GM19463 (cell line): ENCODE results near the gene CCDC39.

Source experiments
- ATAC-seq: cut with Tn5 transposase; IDR thresholded peaks from one replicate; pipeline ENCODE4 v1.9.1; 2021; ENCODE audit warnings: mild to moderate bottlenecking, moderate library complexity; ENCODE audit not compliant: unreplicated experiment

Gene CCDC39

DNA sequence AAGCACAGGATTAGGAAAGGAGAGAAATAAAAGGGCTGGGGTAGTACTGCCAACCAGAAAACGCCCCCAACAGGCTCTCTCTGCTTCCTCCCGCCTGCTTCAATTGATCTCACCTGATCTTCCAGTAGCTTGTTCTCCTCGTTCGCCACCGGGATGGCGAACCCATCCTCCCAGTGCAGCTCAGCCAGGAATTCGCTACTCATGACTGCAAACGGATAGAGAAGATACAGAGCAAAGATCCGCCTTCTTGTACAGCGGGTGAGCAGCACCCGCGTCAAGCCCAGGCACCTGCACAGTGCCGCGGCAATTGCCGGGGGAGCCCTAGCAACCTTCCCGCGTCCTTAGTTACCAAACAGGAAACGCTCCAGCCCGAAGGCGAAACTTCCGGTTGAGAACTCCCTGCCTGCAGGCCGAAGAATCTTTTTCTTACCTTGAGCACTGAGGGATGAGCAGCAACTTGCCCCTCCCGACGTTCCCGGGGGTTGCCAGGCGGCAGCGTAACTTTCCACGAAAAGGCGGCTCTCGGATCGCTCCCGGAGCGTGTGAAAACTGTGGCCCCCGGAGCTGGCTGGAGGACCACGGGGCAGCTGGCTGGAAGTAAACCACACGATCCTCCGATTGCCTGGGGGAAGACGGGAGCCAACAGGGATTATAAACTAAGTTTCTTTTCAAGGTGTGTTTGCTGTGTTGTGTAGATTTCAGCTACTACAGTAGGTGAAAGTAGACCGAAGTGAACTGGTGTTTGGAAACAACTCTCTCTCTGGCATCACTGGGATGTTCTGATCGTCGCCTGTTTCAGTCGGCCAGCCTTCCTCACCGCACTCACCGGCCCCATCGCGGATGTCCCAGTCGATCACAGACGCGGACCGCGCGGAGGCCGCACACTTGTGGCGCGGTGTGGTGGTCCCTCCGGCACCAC is at the start of gene CCDC39:
Gene CCDC39 (minus strand): TSS at position 312 of the 919 bp plus-strand sequence. CDS start 109 bp downstream, at position 203.
- ATAC-seq = peak; percentile 93

GRCh38 chr3:180720012-180720411 is 40.7 kb upstream of the CCDC39 start:
- ATAC-seq = no peak

DNA sequence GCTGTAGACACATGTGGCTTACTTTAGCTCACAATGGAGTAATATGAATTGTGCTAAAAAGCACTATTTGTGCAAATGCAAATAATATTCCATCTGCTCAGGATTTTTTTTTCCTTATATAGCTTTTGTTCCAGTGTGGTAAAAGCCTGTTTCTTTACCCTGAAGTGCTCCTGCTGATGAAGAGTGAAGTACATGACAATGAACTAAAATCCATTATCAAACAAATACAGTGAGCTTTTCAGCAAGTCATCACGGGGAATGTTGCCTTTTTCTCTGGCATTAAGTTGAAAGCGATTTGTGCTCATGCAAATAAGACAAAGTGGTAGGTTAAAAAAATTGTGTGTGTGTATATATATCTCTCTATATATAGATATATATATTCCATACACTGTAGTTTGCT is 28.6 kb upstream of the CCDC39 start:
- no peak for ATAC-seq

DNA sequence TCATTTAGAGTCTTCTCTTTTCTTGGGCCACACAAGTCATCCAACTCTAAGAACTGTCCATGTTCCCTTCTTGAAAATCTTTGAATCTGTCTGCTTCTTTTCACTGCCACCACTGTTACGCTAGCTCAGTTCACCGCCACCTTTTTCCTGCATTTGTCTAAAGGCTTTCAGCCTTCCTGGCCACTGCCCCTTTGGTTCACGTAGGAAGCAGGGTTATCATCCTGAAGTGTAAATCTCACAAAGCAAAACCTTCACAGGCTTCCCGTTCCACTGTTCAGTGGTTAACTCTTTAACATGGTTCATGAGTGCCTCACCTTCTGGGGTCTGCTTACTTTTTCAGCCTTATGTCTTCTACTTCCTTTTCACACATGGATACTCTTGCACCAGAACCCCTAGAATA is 26.3 kb upstream of the CCDC39 start:
- no peak for ATAC-seq

GRCh38 chr3:180704532-180704931 is 25.2 kb upstream of the CCDC39 start:
- ATAC-seq = no peak

GRCh38 chr3:180700941-180701340 is 21.7 kb upstream of the CCDC39 start:
- ATAC-seq = no peak

- no peak for ATAC-seq
These were observed 19.5 kb upstream of the CCDC39 start for GRCh38 chr3:180698760-180699270.

- ATAC-seq = no peak
These were observed 15.0 kb upstream of the CCDC39 start for GRCh38 chr3:180694321-180694720.

- ATAC-seq = no peak
These were observed 14.4 kb upstream of the CCDC39 start for GRCh38 chr3:180693656-180694055.

DNA sequence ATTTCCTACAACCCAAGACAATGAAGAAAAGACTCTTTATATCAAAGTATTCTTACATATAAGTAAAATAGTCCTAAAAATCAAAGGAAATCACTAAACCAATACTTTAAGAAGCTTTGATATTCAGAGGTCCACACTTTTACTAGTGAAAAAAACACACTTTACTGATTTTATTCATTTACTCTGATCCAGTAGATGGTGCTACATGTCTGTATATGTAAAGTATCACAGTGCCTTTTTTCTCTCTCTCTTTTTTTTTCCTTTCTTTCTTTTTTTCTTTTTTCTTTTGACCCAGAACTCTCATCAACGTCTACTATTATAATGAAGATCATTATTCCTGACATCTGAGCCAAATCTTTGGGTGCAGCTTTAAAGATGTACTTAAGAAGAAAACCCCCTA is 10.8 kb upstream of the CCDC39 start:
- no peak for ATAC-seq

GRCh38 chr3:180684807-180685206 is 5.5 kb upstream of the CCDC39 start:
- ATAC-seq = no peak

- ATAC-seq = no peak
These were observed 4.5 kb upstream of the CCDC39 start for GRCh38 chr3:180683816-180684215.

DNA sequence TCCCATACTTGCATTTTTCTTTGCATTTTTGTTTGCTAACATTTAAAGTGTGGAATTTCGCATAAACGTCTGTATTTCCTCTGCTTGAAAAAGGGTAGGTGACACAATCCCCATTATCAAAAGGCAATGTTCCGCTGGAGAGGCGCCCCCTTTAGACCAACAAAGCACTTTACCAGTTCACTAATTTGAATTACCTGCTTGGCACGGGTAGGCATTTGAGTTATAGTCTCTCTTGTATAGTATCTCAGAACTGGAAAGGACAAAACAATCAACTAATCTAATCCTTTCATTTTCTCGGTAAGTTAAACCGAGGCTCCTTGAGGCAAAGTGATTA is 775 bp upstream of the CCDC39 start:
- peak; percentile 27 for ATAC-seq

- ATAC-seq = no peak
These were observed 1.1 kb downstream of the CCDC39 start for GRCh38 chr3:180678231-180678630.

DNA sequence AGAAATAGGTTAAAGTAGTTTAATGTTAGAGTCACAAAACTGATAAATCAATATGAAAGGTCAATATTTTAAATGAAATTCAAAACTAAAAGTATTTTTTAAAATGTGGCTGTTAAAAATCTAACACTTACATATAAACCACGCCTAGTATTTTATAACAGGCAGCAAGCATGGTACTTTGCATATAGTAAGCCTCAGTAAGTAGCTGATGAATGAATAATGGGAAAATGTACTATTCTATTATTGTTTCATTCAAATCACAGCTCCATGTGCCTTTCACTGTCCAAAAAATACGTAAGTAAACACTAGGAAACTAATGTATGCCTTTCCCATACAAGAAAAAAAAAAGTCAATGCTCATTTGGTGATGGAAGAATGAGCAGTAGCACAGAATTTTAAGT is 17.8 kb downstream of the CCDC39 start:
- ATAC-seq = no peak

DNA sequence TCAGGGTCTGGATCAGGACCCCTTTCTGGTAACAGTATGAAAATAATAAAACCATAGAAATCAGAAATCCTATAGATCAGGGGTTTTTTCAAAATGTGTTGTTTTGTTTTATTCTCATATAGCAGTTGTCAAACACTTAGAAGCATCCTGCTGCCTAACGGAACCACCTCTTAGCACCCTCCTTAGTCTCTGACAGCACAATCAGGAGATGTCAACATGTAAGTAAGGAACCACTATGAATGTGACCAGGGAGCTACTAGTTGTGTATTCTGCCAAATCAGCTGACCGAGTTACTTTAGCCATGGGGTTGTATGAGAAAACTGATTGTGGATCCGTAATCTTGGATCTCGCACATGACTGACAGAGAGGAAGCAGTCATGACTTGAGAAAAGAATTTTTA is 22.2 kb downstream of the CCDC39 start:
- no peak for ATAC-seq

DNA sequence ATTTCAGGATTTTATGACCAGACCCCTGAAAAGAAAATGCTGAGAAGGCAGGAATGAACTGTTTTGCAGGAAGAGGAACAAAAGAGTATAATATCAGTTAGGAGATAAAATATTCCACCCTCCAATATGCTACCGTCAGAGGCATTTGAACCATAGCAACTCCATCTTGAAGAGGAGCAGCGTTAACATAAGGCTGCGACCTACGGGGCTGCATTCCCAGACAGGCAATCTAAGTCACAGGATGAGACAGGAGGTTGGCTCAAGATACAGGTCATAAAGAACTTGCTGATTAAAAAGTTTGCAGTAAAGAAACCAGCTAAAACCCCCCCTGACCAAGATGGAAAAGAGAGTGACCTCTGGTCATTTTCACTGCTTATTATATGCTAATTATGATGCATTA is 22.9 kb downstream of the CCDC39 start:
- no peak for ATAC-seq

- no peak for ATAC-seq
These were observed 33.0 kb downstream of the CCDC39 start for GRCh38 chr3:180646187-180646790.

- no peak for ATAC-seq
These were observed 38.3 kb downstream of the CCDC39 start for GRCh38 chr3:180640987-180641386.

DNA sequence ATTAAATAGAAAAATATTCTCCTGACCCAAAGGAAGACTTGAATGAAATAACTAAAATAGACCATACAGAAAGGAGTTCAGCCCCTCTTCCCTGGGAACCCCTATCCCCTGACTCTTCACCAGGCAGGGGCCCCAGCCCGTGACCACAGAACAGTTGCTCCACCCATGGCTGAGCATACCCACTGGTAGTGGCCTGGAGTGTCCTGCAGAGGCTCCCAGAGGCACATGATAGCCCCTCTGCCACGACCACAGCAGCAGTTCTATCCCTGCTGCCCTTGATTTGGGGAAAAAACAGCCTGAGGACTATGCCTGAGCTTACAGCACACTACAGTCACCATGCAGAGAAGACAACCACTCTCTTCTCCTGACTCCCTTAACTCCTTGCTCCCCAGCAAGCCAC is 45.6 kb downstream of the CCDC39 start:
- no peak for ATAC-seq

DNA sequence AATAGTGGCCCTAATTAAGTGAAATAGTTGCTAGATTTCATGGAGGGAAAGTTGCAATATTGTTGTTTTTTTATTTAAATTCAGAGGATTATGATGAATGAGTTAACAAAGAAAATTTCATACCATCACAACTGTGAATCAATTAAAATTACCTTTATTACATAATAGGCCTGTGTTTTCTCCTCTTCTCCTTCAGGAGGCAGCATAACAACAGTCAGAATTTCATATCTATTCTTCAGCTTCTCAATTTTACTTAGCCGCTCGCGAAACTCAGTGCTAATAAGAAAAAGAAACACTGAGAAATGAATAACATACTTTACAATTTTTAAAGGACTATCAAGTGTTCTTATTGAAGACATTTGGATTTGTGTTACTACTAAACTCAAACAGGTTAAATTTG is 48.0 kb downstream of the CCDC39 start:
- ATAC-seq = no peak

DNA sequence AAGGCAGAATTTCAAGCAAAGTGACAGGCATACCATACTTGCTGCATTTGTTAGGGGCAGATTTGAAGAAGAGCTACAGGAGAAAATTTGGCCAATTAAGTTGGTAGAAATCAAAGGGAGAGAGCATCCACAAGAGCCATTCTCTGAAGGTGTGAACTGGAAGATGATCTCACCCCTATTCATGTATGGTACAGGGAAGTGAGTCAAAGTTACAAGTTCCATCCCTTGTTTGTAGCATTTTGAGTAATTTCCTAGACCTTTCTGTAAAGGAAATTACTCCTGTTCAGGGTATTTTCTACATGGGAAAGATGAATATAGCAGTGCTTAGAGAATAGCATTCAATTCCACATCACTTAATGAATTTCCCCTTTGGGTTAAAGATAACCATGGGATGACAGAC is 48.9 kb downstream of the CCDC39 start:
- no peak for ATAC-seq
